A549 treated with CORT108297 at 1 μM for 4 hours (cell line): ENCODE data around the gene REELD1. TPM values are rescaled to one million over a fixed set of nuclear protein-coding genes. Genes with fewer than 3 reads are reported as not detected.

Experiments
- total RNA-seq: library from RNA; stranded (reverse); fragments of 200-300 nt; extraction: Qiagen RNA extraction; gene quantifications from 5 replicates; pipeline ENCODE4 v1.2.3, GENCODE V29; 2022

The REELD1 gene
- total RNA-seq, result not detected in 5 replicates

DNA sequence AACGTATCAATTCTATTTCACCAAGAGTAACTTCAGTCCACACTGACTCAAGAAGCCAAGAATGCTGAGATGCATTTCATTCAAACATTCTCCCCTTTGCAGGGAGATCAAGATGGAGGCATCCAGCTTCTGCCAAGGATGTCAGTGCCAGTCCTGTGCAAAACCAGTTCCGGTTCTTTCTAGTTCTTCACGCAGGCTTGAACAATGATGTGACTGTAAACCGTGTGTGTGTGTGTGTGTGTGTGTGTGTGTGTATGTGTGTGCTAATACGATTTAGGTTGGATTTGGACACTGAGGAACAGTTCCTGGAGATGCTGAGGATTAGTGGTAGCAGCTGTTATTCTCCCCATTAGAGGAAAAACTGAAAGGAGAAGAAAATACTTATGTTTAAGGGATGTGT, at the start of gene REELD1:
REELD1 (plus strand) TSS at position 301 of the 400 bp plus-strand sequence. CDS start 2,415 bp downstream, outside the sequence.

GRCh38 chr4:146175541-146176453, 38.5 kb upstream of the REELD1 start, which contains the start of gene LSM6:
LSM6 (plus strand) TSS chr4:146175718; CDS start chr4:146182922, 7,204 bp downstream.

Other genes starting within 250 kb of the REELD1 start
- gene LSM6, start 38.8 kb upstream of the REELD1 start, total RNA-seq, result 31.3 to 53.3 TPM (median 31.4 TPM) in 5 replicates